Lung (tissue), 12 donors: ENCODE results near the gene ZNF600. TPM values are rescaled to one million over a fixed set of nuclear protein-coding genes. Genes with fewer than 3 reads are reported as not detected.
"Not testable (repeated sequence)": the region's sequence is repeated elsewhere in the genome, so short reads cannot be mapped to it uniquely, and the experiment has no call there.

Experiments used
- ATAC-seq: fragments of 200-7000 bp; cut with Tn5 transposase; one replicate; pipeline ENCODE4 v1.9.1; 2020; ENCODE audit warnings: moderate number of reproducible peaks; ENCODE audit not compliant: insufficient read depth, low FRiP score
- DNase-seq, 3 donors: peaks; one replicate each; pipeline ENCODE4 v3.0.0-alpha.2; 2013 to 2017
- H3K27ac ChIP-seq, 2 donors: one replicate each; pipeline ENCODE4 v1.5.1; 2013; ENCODE audit warnings: mild to moderate bottlenecking in 2 of 2, moderate library complexity in 2 of 2, control low read depth in 1 of 2, inconsistent platforms in 1 of 2, low read depth in 1 of 2, low read length in 1 of 2
- H3K27me3 ChIP-seq, 3 donors: one replicate each; pipeline ENCODE4 v1.5.1; 2013; ENCODE audit warnings: low read length in 2 of 3; ENCODE audit not compliant: control insufficient read depth in 3 of 3, insufficient read depth in 3 of 3
- H3K36me3 ChIP-seq, 4 donors: one replicate each; pipeline ENCODE4 v1.5.1; 2013; ENCODE audit warnings: low read length in 4 of 4, mild to moderate bottlenecking in 1 of 4, moderate library complexity in 1 of 4; ENCODE audit not compliant: control insufficient read depth in 4 of 4, insufficient read depth in 4 of 4
- H3K4me1 ChIP-seq, 5 donors: one replicate each; pipeline ENCODE4 v1.5.1; 2013; ENCODE audit warnings: low read length in 5 of 5, mild to moderate bottlenecking in 2 of 5, moderate library complexity in 1 of 5; ENCODE audit not compliant: control insufficient read depth in 5 of 5, insufficient read depth in 5 of 5
- H3K4me3 ChIP-seq: one replicate; pipeline ENCODE4 v1.5.1; 2013; ENCODE audit warnings: mild to moderate bottlenecking, control low read depth, moderate library complexity
- H3K9ac ChIP-seq, 2 donors: one replicate each; pipeline ENCODE4 v1.5.1; 2013; ENCODE audit warnings: low read length in 2 of 2, control low read depth in 1 of 2; ENCODE audit not compliant: insufficient read depth in 1 of 2
- H3K9me3 ChIP-seq, 4 donors: one replicate each; pipeline ENCODE4 v1.5.1; 2013; ENCODE audit warnings: low read length in 3 of 4, mild to moderate bottlenecking in 1 of 4, moderate library complexity in 1 of 4; ENCODE audit not compliant: control insufficient read depth in 4 of 4, insufficient read depth in 3 of 4
- CTCF ChIP-seq: IDR thresholded peaks from 2 replicates; pipeline ENCODE4 v1.5.1; 2012; ENCODE audit warnings: mild to moderate bottlenecking; ENCODE audit errors: control extremely low read depth, extremely low read depth
- WGBS, 2 donors: extraction: QIAGEN DNeasy Blood & Tissue Kit; methylation state at CpG; one replicate each; pipeline ENCODE4 v1.1.7; 2013; 5-methylcytosine and 5-hydroxymethylcytosine counted together
- polyA plus RNA-seq, 2 donors: library from polyadenylated mRNA; stranded (reverse); fragments of 200-250 nt; gene quantifications; one replicate each; pipeline ENCODE4 v1.2.1, GENCODE V29; 2013
- total RNA-seq, 2 donors: library from RNA; depleted of rRNA in 1 of 2; stranded (reverse); fragments of >200 nt in 1 of 2; gene quantifications; one replicate each; pipeline ENCODE4 v1.2.1, GENCODE V29; 2014 to 2021
- donor health status: control.
- donor health status: control.
- donor health status: Bipolar disorder and iron deficiency.
- donor health status: healthy.
- donor health status: DM: yes; HTN: yes; CAD: no.

The ZNF600 gene
- total and polyA plus RNA-seq, 4 donors = 3.5 to 14.8 (median 10.8) TPM

GRCh38 chr19:52734331-52734892 lies 52.2 kb downstream of the ZNF600 start:
- TF ChIP-seq CTCF = no peak
- H3K4me1 ChIP-seq = peaks cover 0 to 11% (median 0%) of the 10 kb centered on the region in 5 donors
- H3K36me3 ChIP-seq = no peaks in the 10 kb centered on the region
- H3K9ac ChIP-seq = peak overlapping the region; percentile 25 to 81
- peak overlapping the region; percentile 82 to 87 for H3K27ac ChIP-seq
- WGBS, 2 donors = 0 to 1% methylated on average over 37 to 39 of the region's 39 CpGs
- peak overlapping the region; percentile 78 for H3K4me3 ChIP-seq
- no peaks in the 10 kb centered on the region for H3K27me3 ChIP-seq
- ATAC-seq (no peak), DNase-seq (peak in 2 of 3 donors; percentile 14 to 22)
- H3K9me3 ChIP-seq = no peaks in the 10 kb centered on the region

- Histone ChIP-seq H3K36me3 (peaks cover 7 to 22% (median 10%) of the 10 kb centered on the region in 4 donors), H3K9me3 (peaks cover 0 to 12% (median 0%) of the 10 kb centered on the region in 4 donors)
These were observed 60.5 kb downstream of the ZNF600 start for GRCh38 chr19:52726051-52726450.

GRCh38 chr19:52725528-52725961 lies 61.0 kb downstream of the ZNF600 start:
- no peaks in the 10 kb centered on the region for H3K27me3 ChIP-seq
- ATAC-seq = no peak
- 95% methylated on average over 24 of the region's 24 CpGs for WGBS, 2 donors
- H3K4me3 ChIP-seq = no peak overlapping the region
- no peaks in the 10 kb centered on the region for H3K4me1 ChIP-seq
- H3K9ac ChIP-seq = no peak overlapping the region
- peaks cover 7 to 25% (median 12%) of the 10 kb centered on the region in 4 donors for H3K36me3 ChIP-seq
- H3K9me3 ChIP-seq = peaks cover 0 to 17% (median 0%) of the 10 kb centered on the region in 4 donors
- no peak for TF ChIP-seq CTCF
- no peak overlapping the region for H3K27ac ChIP-seq
- no peak for DNase-seq

More at GRCh38 chr19:52726051-52726450, 60.5 kb downstream of the ZNF600 start:
- not testable (repeated sequence) for H3K27ac ChIP-seq, ATAC-seq, H3K27me3 ChIP-seq, H3K9ac ChIP-seq, H3K4me3 ChIP-seq, H3K4me1 ChIP-seq, DNase-seq
- WGBS, 2 donors = 97 to 98% methylated on average over 16 of the region's 16 CpGs

GRCh38 chr19:52724701-52725514 lies 61.7 kb downstream of the ZNF600 start:
- Histone ChIP-seq H3K27me3 (no peaks in the 10 kb centered on the region), H3K36me3 (peaks cover 7 to 27% (median 14%) of the 10 kb centered on the region in 4 donors), H3K4me1 (no peaks in the 10 kb centered on the region), H3K9me3 (peaks cover 0 to 19% (median 0%) of the 10 kb centered on the region in 4 donors), H3K4me3 (no peak overlapping the region), H3K27ac (no peak overlapping the region), H3K9ac (no peak overlapping the region)
- no peak for TF ChIP-seq CTCF
- DNase-seq (no peak), ATAC-seq (no peak)
- 91 to 93% methylated on average over 23 of the region's 23 CpGs for WGBS, 2 donors

GRCh38 chr19:52723907-52724598 lies 62.5 kb downstream of the ZNF600 start:
- H3K36me3 ChIP-seq = peaks cover 10 to 27% (median 14%) of the 10 kb centered on the region in 4 donors
- peak; percentile 7 to 34 (median 17) for DNase-seq
- not testable (repeated sequence) for H3K4me1 ChIP-seq, ATAC-seq, H3K4me3 ChIP-seq, H3K9ac ChIP-seq, H3K27me3 ChIP-seq, H3K27ac ChIP-seq
- WGBS, 2 donors = 78 to 86% methylated on average over 9 of the region's 9 CpGs
- peaks cover 0 to 19% (median 0%) of the 10 kb centered on the region in 4 donors for H3K9me3 ChIP-seq
